K562 (cell line): ENCODE results near the gene TANC1.

Experiments used
- CBX8 ChIP-seq: fragments of 200-600 bp; sonication (generic); IDR thresholded peaks from 2 replicates; pipeline ENCODE4 v1.6.1; 2012; ENCODE audit warnings: borderline replicate concordance, mixed run types, low read depth, mild to moderate bottlenecking, moderate library complexity, mixed read lengths, low read length, control low read depth, inconsistent platforms; ENCODE audit not compliant: poor library complexity, severe bottlenecking; ENCODE audit errors: extremely low read depth
- CTCF ChIP-seq, 3 experiments: IDR thresholded peaks in 2 of 3; conservative IDR thresholded peaks in 1 of 3; 2 replicates each; pipeline ENCODE4 v1.5.1; 2011 to 2012; ENCODE audit warnings: low read length in 3 of 3, mild to moderate bottlenecking in 3 of 3, control low read depth in 2 of 3, improper control_type of control experiment in 1 of 3, inconsistent platforms in 1 of 3, low read depth in 1 of 3, mixed read lengths in 1 of 3, moderate library complexity in 1 of 3; ENCODE audit not compliant: insufficient read depth in 2 of 3
- NR1H2 ChIP-seq: sonication (generic); formaldehyde crosslinking; IDR thresholded peaks from 2 replicates; pipeline ENCODE4 v1.4.0; 2020; ENCODE audit warnings: mild to moderate bottlenecking, missing genetic modification reagents
- ZZZ3 ChIP-seq: fragments of 450-650 bp; IDR thresholded peaks from 2 replicates; pipeline ENCODE4 v1.6.1; 2016; ENCODE audit warnings: antibody characterized with exemption, mild to moderate bottlenecking, moderate library complexity

GRCh38 chr2:159155791-159156190 lies 187.4 kb downstream of the TANC1 start:
- TF ChIP-seq NR1H2 (no peak), CTCF (IDR thresholded peaks at IDR 0.05 in 2 of 3, conservative IDR thresholded peaks at IDR 0.05 in 1 of 3; ENCODE audit: insufficient read depth in 2 of 3, low read depth in 1 of 3, low read length in 3 of 3) (no peak), CBX8 (peak; percentile 29), ZZZ3 (no peak)
